A673 (cell line): Measurements from ENCODE around the gene MMP24. TPM values are rescaled to one million over a fixed set of nuclear protein-coding genes. Genes with fewer than 3 reads are reported as not detected.
"Not testable (repeated sequence)": the region's sequence is repeated elsewhere in the genome, so short reads cannot be mapped to it uniquely, and the experiment has no call there.

Experiments
- BruUV-seq: library from RNA; stranded (reverse); fragments of 400-500 nt; replicated peaks from 2 replicates; lab custom pipeline; 2021; lab: Mats Ljungman, UMichigan
- CTCF ChIA-PET: fragments of 300-600 bp; sonication (Branson Sonifier 250); formaldehyde crosslinking; loops from one replicate; lab custom pipeline; 2022; ENCODE audit warnings: antibody characterized with exemption; lab: Charles Lee
- POLR2A ChIA-PET: fragments of 300-600 bp; sonication (Branson Sonifier 250); formaldehyde crosslinking; loops from one replicate; lab custom pipeline; 2022; ENCODE audit warnings: antibody characterized with exemption; ENCODE audit not compliant: low non-redundant PET; lab: Charles Lee
- DNase-seq: peaks from one replicate; pipeline ENCODE4 v3.0.0-alpha.2; 2015; ENCODE audit warnings: low spot score
- H3K27ac ChIP-seq: fragments of 200-600 bp; sonication (generic); 2 replicates; pipeline ENCODE4 v1.5.1; 2016; ENCODE audit warnings: mixed run types, low read depth, mild to moderate bottlenecking, mixed read lengths, antibody characterized with exemption, low read length; ENCODE audit not compliant: poor library complexity, severe bottlenecking
- H3K27me3 ChIP-seq: fragments of 200-600 bp; sonication (generic); replicated peaks from 2 replicates; pipeline ENCODE4 v1.6.1; 2017; ENCODE audit warnings: mixed run types, low read depth, mild to moderate bottlenecking, mixed read lengths, antibody characterized with exemption, low read length; ENCODE audit not compliant: insufficient read depth, poor library complexity
- H3K36me3 ChIP-seq: fragments of 200-600 bp; sonication (generic); 2 replicates; pipeline ENCODE4 v1.6.1; 2016; ENCODE audit warnings: mixed run types, mild to moderate bottlenecking, mixed read lengths, antibody characterized with exemption, low read length; ENCODE audit not compliant: insufficient read depth, poor library complexity, severe bottlenecking
- H3K4me1 ChIP-seq: fragments of 200-600 bp; sonication (generic); 2 replicates; pipeline ENCODE4 v1.6.1; 2017; ENCODE audit warnings: mixed run types, mild to moderate bottlenecking, mixed read lengths, antibody characterized with exemption, low read length; ENCODE audit not compliant: insufficient read depth, poor library complexity, severe bottlenecking
- H3K4me3 ChIP-seq: fragments of 200-600 bp; sonication (generic); 2 replicates; pipeline ENCODE4 v1.5.1; 2016; ENCODE audit warnings: low read depth, mixed run types, mild to moderate bottlenecking, mixed read lengths, low read length; ENCODE audit not compliant: poor library complexity, severe bottlenecking
- H3K9me3 ChIP-seq: fragments of 200-600 bp; sonication (generic); 2 replicates; pipeline ENCODE4 v1.6.1; 2016; ENCODE audit warnings: mixed run types, low read depth, mild to moderate bottlenecking, mixed read lengths, antibody characterized with exemption, low read length; ENCODE audit not compliant: poor library complexity, severe bottlenecking
- EZH2 ChIP-seq: fragments of 200-600 bp; sonication (generic); IDR thresholded peaks from 2 replicates; pipeline ENCODE4 v1.6.1; 2017; ENCODE audit warnings: borderline replicate concordance, low read depth, mild to moderate bottlenecking, mixed read lengths, antibody characterized with exemption, low read length; ENCODE audit not compliant: poor library complexity, severe bottlenecking
- intact Hi-C: fragments of 100-400 bp; cut with micrococcal nuclease; formaldehyde crosslinking; loops from one replicate; pipeline ENCODE4 v1.10.0; 2022; ENCODE audit not compliant: unreplicated experiment
- total RNA-seq: library from RNA; stranded (reverse); gene quantifications from 2 replicates; pipeline ENCODE4 v1.2.3, GENCODE V29; 2021
- TF ChIP-seq, protein P1 (sequence below): fragments of 300-800, 200-600 bp; sonication (generic); conservative IDR thresholded peaks from 2 replicates; pipeline ENCODE4 v1.5.1; 2017; ENCODE audit warnings: low read depth, mild to moderate bottlenecking, antibody characterized with exemption, low read length, moderate library complexity, mixed read lengths

The MMP24 gene
- total RNA-seq, 1 experiment from 2014 or later: 0.11 TPM

DNA sequence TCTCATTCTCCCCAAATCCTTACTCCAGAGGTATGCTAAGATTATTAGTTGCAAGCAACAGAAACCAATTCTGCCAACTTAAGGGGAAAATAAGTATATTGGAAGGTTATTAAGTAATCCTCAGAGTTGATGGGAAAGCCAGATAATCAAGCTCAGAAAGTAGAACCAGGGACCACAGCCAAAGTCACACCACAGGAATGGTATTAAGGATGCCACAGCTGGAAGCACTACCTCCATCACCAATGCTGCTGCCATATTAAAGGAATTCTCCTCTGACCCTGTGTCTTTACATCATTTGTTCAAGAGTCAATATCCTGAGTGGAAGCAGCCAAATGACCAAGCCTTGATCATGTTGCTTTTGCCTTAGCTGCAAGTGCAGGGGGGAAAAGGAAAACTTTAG lies 44.8 kb upstream of the MMP24 start:
- Histone ChIP-seq H3K9me3 (no peaks in the 10 kb centered on the region), H3K4me1 (no peaks in the 10 kb centered on the region), H3K27me3 (peaks cover 9% of the 10 kb centered on the region), H3K4me3 (no peak overlapping the region), H3K27ac (no peak overlapping the region), H3K36me3 (no peaks in the 10 kb centered on the region)
- TF ChIP-seq, protein P1, sequence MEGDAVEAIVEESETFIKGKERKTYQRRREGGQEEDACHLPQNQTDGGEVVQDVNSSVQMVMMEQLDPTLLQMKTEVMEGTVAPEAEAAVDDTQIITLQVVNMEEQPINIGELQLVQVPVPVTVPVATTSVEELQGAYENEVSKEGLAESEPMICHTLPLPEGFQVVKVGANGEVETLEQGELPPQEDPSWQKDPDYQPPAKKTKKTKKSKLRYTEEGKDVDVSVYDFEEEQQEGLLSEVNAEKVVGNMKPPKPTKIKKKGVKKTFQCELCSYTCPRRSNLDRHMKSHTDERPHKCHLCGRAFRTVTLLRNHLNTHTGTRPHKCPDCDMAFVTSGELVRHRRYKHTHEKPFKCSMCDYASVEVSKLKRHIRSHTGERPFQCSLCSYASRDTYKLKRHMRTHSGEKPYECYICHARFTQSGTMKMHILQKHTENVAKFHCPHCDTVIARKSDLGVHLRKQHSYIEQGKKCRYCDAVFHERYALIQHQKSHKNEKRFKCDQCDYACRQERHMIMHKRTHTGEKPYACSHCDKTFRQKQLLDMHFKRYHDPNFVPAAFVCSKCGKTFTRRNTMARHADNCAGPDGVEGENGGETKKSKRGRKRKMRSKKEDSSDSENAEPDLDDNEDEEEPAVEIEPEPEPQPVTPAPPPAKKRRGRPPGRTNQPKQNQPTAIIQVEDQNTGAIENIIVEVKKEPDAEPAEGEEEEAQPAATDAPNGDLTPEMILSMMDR: no peak
- no peak for TF ChIP-seq EZH2
- BruUV-seq: no TSS peak
- intact Hi-C loops: no loop called here
- DNase-seq: no peak
- POLR2A ChIA-PET: no interaction called here
- CTCF ChIA-PET: no interaction called here

DNA sequence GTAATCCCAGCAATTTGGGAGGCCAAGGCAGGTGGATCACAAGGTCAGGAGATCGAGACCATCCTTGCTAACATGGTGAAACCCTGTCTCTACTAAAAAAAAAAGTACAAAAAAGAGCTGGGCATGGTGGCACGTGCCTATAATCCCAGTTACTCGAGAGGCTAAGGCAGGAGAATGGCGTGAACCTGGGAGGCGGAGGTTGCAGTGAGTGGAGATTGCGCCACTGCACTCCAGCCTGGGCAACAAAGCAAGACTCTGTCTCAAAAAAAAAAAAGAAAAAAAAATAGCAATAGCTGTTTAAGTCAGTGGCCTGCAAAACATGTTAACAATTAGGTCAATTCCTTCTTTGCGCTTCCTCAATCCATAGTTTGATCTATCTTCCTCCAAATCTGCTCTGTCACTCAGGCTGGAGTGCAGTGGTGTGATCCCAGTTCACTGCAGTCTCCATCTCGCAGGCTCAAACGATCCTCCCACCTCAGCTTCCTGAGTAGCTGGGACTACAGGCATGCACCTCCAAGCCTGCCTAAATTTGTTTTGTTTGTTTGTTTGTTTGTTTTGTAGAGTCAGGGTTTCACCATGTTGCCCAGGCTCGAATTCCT lies 39.7 kb upstream of the MMP24 start:
- DNase-seq, BruUV-seq, H3K4me1 ChIP-seq, H3K27me3 ChIP-seq, H3K4me3 ChIP-seq, CTCF ChIA-PET, intact Hi-C loops, POLR2A ChIA-PET, H3K27ac ChIP-seq, H3K9me3 ChIP-seq, H3K36me3 ChIP-seq: not testable (repeated sequence)

DNA sequence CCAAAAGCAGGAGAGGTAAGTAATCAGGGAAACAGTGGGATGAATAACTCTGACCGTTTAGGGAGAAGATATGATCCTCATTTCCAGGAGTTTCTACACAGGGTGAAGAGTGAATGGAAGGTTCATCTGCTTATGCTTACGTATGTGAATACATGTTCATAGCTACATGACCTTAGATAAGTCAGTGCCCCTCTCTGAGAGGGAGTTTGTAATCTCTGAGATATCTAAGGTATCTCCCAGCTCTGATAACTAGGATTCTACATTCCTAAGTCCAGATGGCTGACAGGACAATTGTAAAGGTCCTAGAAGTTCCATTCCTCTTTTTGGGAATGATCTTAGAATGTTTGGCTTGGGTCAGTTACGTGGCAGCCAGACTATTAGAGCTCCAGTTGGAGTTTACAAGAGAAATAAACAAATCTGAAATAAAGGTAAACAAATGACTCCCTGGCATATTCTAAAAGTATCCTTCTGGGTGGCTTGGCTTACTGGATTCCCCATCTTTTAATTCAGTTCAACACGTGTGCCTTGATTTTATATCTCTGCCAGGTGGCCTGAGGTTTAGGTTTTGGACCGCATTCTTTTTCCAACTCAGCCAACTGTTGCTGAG lies 38.8 kb upstream of the MMP24 start:
- intact Hi-C loops: no loop called here
- no TSS peak for BruUV-seq

DNA sequence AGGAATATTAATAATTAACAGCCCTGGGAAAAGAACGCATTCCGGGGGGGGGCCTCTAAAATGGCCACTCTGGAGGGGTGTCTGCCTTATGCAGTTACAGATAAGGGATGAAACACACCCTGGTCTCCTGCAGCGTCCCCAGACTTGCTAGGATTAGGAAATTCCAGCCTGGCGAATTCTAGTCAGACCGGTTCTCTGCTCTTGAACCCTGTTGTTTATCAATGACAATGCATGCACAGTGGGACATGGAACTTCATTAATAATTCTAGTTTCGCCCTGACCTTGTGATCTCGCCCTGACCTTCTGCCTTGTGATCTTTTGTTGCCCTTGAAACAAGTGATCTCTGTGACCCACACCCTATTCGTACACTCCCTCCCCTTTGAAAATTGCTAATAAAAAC lies 37.3 kb upstream of the MMP24 start:
- CTCF ChIA-PET, POLR2A ChIA-PET, H3K36me3 ChIP-seq: not testable (repeated sequence)

More for the DNA sequence above, 38.8 kb upstream of the MMP24 start:
- no peaks in the 10 kb centered on the region for H3K9me3 ChIP-seq
- ChIA-PET CTCF (no interaction called here), POLR2A (no interaction called here)
- no peak overlapping the region for H3K4me3 ChIP-seq
- H3K36me3 ChIP-seq: no peaks in the 10 kb centered on the region
- TF ChIP-seq, protein P1: no peak
- no peak for TF ChIP-seq EZH2
- no peak for DNase-seq
- H3K27ac ChIP-seq: no peak overlapping the region
- H3K27me3 ChIP-seq: peaks cover 5% of the 10 kb centered on the region
- H3K4me1 ChIP-seq: no peaks in the 10 kb centered on the region

More for the DNA sequence above, 37.3 kb upstream of the MMP24 start:
- H3K27ac ChIP-seq, intact Hi-C loops, DNase-seq, H3K4me1 ChIP-seq, H3K9me3 ChIP-seq, H3K27me3 ChIP-seq, H3K4me3 ChIP-seq, BruUV-seq: not testable (repeated sequence)
